PC-3 (cell line): Measurements from ENCODE around the gene PSME4.

Experiments used
- EZH2 ChIP-seq: fragments of 300-600 bp; sonication (generic); IDR thresholded peaks from one replicate; pipeline ENCODE4 v1.6.1; 2017; ENCODE audit warnings: antibody characterized with exemption, mild to moderate bottlenecking, low read length; ENCODE audit not compliant: unreplicated experiment
- EZH2phosphoT487 ChIP-seq: fragments of 300-600 bp; sonication (generic); IDR thresholded peaks from 2 replicates; pipeline ENCODE4 v1.6.1; 2018; ENCODE audit warnings: mild to moderate bottlenecking, antibody characterized with exemption, low read length, borderline replicate concordance
- TF ChIP-seq, protein P1 (sequence below): fragments of 300-600 bp; sonication (generic); conservative IDR thresholded peaks from 2 replicates; pipeline ENCODE4 v1.5.1; 2017; ENCODE audit warnings: antibody characterized with exemption, low read depth, mild to moderate bottlenecking, low read length

DNA sequence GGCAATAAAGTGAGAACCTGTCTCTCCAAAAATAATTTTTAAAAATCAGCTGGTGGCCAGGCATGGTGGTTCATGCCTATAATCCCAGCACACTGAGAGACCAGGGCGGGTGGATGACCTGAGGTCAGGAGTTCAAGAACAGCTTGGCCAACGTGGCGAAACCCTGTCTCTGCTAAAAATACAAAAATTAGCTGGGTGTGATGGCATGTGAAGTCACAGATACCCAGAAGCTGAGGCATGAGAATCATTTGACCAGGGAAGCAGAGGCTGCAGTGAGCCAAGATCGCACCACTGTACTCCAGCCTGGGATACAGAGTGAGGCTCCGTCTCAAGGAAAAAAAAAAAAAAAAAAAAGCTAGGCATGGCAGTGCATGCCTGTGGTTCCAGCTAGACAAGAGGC, 103.6 kb downstream of the PSME4 start:
- TF ChIP-seq EZH2, result no peak
- TF ChIP-seq, protein P1, sequence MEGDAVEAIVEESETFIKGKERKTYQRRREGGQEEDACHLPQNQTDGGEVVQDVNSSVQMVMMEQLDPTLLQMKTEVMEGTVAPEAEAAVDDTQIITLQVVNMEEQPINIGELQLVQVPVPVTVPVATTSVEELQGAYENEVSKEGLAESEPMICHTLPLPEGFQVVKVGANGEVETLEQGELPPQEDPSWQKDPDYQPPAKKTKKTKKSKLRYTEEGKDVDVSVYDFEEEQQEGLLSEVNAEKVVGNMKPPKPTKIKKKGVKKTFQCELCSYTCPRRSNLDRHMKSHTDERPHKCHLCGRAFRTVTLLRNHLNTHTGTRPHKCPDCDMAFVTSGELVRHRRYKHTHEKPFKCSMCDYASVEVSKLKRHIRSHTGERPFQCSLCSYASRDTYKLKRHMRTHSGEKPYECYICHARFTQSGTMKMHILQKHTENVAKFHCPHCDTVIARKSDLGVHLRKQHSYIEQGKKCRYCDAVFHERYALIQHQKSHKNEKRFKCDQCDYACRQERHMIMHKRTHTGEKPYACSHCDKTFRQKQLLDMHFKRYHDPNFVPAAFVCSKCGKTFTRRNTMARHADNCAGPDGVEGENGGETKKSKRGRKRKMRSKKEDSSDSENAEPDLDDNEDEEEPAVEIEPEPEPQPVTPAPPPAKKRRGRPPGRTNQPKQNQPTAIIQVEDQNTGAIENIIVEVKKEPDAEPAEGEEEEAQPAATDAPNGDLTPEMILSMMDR, result no peak
- no peak for TF ChIP-seq EZH2phosphoT487
